HL-60 (cell line): Measurements from ENCODE around the gene CTRB2.
"Not testable (repeated sequence)": the region's sequence is repeated elsewhere in the genome, so short reads cannot be mapped to it uniquely, and the experiment has no call there.

Source experiments
- DNase-seq, 2 experiments: peaks; one replicate each; pipeline ENCODE4 v3.0.0-alpha.2; 2010 to 2020; ENCODE audit warnings: low read depth in 1 of 2, low spot score in 1 of 2
- H3K27ac ChIP-seq: fragments of 250-450 bp; sonication (Bioruptor Pico); replicated peaks from 2 replicates; pipeline ENCODE4 v1.5.1; 2020; ENCODE audit warnings: mild to moderate bottlenecking, moderate library complexity
- H3K27me3 ChIP-seq: fragments of 250-450 bp; sonication (Bioruptor Pico); 2 replicates; pipeline ENCODE4 v1.5.1; 2021; ENCODE audit warnings: mild to moderate bottlenecking, moderate library complexity; ENCODE audit not compliant: insufficient read depth, poor library complexity, severe bottlenecking
- H3K4me3 ChIP-seq: replicated peaks from 2 replicates; pipeline ENCODE4 v1.5.1; 2011; ENCODE audit warnings: mild to moderate bottlenecking, control low read depth, low read length; ENCODE audit not compliant: insufficient read depth
- GABPA ChIP-seq: IDR thresholded peaks from 2 replicates; pipeline ENCODE4 v1.6.1; 2012; ENCODE audit warnings: low read depth
- POLR2AphosphoS5 ChIP-seq: IDR thresholded peaks from 2 replicates; pipeline ENCODE4 v1.6.1; 2012; ENCODE audit warnings: low read depth
- SPI1 ChIP-seq: IDR thresholded peaks from 2 replicates; pipeline ENCODE4 v1.6.1; 2012; ENCODE audit warnings: low read depth, mild to moderate bottlenecking, borderline replicate concordance
- TF ChIP-seq, protein P1 (sequence below): IDR thresholded peaks from 2 replicates; pipeline ENCODE4 v1.6.1; 2012; ENCODE audit warnings: low read depth; ENCODE audit not compliant: insufficient replicate concordance
- TF ChIP-seq, protein P2 (sequence below): IDR thresholded peaks from one replicate; pipeline ENCODE4 v1.5.1; 2011; ENCODE audit warnings: low read length, control low read depth, inconsistent platforms; ENCODE audit not compliant: insufficient read depth

Gene CTRB2

DNA sequence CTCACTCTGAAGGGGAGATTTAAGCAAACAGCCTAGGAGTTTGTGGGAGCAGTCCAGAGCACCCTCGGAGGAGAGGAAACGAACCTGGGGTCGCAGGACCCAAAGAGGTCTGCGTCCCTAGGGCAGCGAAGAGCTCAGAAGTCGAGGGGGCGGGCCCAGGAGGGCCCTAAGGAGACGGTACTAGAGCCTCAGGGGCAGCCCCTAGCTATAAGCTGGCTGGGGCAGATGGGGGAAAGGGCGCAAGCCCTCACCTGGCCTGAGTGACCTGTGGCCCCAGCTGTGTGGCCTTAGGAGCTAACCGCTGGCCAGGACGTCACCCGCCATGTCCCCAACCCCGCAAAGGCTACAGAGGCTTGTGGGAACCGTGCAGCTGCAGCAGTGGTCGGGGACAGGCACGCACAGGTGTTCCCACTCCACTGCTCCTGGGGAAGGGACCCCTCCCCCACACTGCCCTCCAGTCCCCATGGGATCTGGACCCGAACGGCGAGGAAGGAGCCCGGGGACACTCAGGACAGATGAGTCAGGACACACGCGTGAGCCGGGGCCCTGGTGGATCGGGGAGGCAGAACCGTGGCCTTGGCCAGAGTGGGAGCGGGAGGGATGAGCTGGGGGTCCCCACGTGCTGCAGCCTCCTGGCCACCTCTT, 2.0 kb upstream of the CTRB2 start:
- no peak for DNase-seq
- TF ChIP-seq, protein P1, sequence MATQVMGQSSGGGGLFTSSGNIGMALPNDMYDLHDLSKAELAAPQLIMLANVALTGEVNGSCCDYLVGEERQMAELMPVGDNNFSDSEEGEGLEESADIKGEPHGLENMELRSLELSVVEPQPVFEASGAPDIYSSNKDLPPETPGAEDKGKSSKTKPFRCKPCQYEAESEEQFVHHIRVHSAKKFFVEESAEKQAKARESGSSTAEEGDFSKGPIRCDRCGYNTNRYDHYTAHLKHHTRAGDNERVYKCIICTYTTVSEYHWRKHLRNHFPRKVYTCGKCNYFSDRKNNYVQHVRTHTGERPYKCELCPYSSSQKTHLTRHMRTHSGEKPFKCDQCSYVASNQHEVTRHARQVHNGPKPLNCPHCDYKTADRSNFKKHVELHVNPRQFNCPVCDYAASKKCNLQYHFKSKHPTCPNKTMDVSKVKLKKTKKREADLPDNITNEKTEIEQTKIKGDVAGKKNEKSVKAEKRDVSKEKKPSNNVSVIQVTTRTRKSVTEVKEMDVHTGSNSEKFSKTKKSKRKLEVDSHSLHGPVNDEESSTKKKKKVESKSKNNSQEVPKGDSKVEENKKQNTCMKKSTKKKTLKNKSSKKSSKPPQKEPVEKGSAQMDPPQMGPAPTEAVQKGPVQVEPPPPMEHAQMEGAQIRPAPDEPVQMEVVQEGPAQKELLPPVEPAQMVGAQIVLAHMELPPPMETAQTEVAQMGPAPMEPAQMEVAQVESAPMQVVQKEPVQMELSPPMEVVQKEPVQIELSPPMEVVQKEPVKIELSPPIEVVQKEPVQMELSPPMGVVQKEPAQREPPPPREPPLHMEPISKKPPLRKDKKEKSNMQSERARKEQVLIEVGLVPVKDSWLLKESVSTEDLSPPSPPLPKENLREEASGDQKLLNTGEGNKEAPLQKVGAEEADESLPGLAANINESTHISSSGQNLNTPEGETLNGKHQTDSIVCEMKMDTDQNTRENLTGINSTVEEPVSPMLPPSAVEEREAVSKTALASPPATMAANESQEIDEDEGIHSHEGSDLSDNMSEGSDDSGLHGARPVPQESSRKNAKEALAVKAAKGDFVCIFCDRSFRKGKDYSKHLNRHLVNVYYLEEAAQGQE, result no peak
- no peak for TF ChIP-seq POLR2AphosphoS5
- TF ChIP-seq SPI1, result no peak
- TF ChIP-seq GABPA, result no peak
- TF ChIP-seq, protein P2, sequence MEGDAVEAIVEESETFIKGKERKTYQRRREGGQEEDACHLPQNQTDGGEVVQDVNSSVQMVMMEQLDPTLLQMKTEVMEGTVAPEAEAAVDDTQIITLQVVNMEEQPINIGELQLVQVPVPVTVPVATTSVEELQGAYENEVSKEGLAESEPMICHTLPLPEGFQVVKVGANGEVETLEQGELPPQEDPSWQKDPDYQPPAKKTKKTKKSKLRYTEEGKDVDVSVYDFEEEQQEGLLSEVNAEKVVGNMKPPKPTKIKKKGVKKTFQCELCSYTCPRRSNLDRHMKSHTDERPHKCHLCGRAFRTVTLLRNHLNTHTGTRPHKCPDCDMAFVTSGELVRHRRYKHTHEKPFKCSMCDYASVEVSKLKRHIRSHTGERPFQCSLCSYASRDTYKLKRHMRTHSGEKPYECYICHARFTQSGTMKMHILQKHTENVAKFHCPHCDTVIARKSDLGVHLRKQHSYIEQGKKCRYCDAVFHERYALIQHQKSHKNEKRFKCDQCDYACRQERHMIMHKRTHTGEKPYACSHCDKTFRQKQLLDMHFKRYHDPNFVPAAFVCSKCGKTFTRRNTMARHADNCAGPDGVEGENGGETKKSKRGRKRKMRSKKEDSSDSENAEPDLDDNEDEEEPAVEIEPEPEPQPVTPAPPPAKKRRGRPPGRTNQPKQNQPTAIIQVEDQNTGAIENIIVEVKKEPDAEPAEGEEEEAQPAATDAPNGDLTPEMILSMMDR, result no peak
- Histone ChIP-seq H3K4me3 (no peak overlapping the region), H3K27ac (no peak overlapping the region), H3K27me3 (no peaks in the 10 kb centered on the region)

DNA sequence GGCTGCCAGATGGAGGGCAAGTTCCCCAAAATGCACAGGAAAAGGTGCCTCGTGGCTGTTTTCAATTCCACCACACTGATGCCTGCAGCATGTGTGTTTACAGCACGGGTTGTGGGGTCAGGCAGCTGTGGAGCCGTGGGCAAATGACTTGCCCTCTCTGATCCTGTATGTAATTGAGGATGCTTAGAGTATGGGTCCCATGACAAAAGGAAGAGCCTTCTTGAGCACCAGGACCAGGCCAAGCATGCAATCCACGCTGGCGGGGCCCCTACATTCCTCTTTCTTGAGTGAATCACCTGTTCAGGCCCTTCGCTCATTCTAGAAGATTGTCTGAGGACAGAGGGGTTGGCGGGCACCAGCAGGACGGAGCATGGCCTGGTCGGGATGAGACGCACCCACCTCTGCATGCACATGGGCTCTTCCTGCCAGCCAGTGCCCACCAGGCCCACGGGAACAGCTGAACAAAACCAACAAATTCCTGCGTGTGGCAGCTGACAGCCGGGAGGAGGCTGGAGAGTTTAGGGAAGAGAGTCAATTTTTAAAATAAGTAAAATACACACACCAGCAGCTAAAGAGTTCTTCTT, 1.4 kb upstream of the CTRB2 start:
- H3K4me3 ChIP-seq, result no peak overlapping the region
- TF ChIP-seq POLR2AphosphoS5 (no peak), SPI1 (no peak), GABPA (no peak)
- TF ChIP-seq, protein P2, result no peak
- TF ChIP-seq, protein P1, result no peak
- DNase-seq, result no peak
- no peak overlapping the region for H3K27ac ChIP-seq
- no peaks in the 10 kb centered on the region for H3K27me3 ChIP-seq

DNA sequence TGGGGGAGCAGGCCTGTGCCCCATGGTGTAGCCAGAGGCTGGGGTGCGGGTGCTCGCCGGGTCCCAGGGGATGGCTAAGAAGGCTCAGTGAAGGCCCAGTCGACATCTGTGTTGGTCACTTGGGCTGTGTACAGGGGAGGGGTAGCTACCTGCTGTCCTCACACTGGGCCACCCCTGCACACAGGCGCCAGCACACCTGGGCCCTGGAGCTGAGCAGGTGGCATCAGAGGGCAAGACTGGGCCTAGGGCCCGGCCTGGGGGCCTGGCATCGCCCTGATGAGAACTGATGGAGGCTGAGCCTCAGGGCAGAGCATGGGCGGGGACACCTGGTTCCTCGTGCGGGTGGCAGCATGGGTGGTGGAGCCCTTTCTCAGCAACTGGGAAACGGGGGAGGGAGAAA, 870 bp upstream of the CTRB2 start:
- no peak for DNase-seq
- TF ChIP-seq GABPA, result no peak
- TF ChIP-seq SPI1, result no peak
- TF ChIP-seq, protein P2, result no peak
- TF ChIP-seq, protein P1, result no peak
- TF ChIP-seq POLR2AphosphoS5, result no peak
- Histone ChIP-seq H3K4me3 (no peak overlapping the region), H3K27ac (no peak overlapping the region), H3K27me3 (no peaks in the 10 kb centered on the region)

DNA sequence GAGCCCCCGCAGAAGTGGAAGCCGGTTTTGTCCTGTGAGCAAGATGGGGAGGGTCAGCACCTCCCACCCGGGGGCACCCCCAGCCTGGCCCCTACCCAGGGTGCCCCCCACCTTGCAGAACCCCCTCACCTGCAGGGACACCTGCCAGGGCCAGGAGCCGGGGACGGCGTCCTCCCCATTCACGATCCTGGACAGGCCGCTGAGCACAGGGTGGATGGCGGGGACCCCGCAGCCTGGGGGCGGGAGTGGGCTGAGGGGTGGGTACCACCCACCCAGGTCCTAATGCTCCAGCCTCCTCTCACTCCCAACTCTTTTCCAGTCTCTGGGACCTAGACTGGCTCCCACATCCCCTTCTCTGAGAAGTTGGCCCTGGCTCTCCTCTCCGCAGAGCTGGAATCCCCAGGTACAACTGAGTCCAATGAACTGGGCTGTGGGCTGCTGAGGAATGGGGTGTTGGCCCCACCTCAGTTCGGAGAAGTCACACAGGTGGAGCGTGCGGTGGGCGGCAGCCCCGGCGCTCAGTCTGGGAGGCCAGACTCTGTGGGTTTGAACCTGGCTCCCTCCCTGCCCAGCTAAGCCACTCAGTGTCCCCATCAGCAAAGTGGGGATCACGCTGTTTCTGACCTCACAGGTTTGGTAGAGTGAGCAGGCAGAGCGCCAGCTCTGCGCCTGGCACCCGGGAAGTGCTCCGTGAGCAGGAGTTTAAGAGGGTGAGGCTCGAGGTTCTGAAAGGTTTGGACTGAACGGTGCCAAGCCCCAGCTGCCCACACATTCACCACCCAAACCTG, 806 bp downstream of the CTRB2 start:
- DNase-seq, H3K27me3 ChIP-seq, H3K4me3 ChIP-seq, H3K27ac ChIP-seq: not testable (repeated sequence)

DNA sequence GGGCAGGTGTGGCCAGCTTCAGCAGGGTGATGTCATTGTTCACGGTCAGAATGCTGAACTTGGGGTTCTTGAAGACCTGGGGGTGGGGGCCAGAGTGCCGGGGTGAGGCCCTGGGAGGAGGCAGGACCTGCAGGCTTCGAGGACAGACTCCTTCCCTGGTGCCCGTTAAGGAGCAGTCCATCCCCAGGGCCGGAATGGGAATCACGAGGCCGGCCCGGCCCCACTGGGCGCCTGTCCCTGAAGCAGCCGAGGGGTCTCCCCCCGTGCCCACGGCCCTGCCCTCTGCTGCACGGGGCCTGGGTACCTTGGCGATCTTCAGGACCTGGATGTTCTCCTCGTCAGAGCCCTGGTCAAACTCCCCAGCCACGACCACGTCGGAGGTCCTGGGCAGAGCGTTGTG, 1.5 kb downstream of the CTRB2 start:
- H3K4me3 ChIP-seq, DNase-seq, H3K27ac ChIP-seq, H3K27me3 ChIP-seq: not testable (repeated sequence)
